Body of pancreas (tissue), 4 donors: ENCODE data around the gene PELO. TPM values are rescaled to one million over a fixed set of nuclear protein-coding genes. Genes with fewer than 3 reads are reported as not detected.

Experiments used
- ATAC-seq: fragments of 150-250 bp; one replicate; pipeline ENCODE4 v1.9.1; 2016
- DNase-seq, 4 donors: peaks; one replicate each; pipeline ENCODE4 v3.0.0-alpha.2; 2019
- H3K27ac ChIP-seq, 4 donors: fragments of 200-600 bp; sonication (generic); 1 replicate in 3 of 4; 2 replicates in 1 of 4; pipeline versions ENCODE4 v1.5.1 to v1.6.1; 2016 to 2019; ENCODE audit warnings: mild to moderate bottlenecking in 1 of 4, mixed read lengths in 1 of 4, moderate library complexity in 1 of 4
- H3K27me3 ChIP-seq, 2 donors: fragments of 200-600 bp; sonication (generic); one replicate each; pipeline ENCODE4 v1.6.0; 2016; ENCODE audit warnings: mild to moderate bottlenecking in 1 of 2
- H3K36me3 ChIP-seq, 2 donors: fragments of 200-600 bp; sonication (generic); replicated peaks in 1 of 2; 2 replicates each; pipeline ENCODE4 v1.5.1; 2016; ENCODE audit warnings: low read depth in 2 of 2; ENCODE audit not compliant: insufficient read depth in 1 of 2
- H3K4me1 ChIP-seq: fragments of 200-600 bp; sonication (generic); one replicate; pipeline ENCODE4 v1.6.0; 2016
- H3K4me3 ChIP-seq, 2 donors: fragments of 200-600 bp; sonication (generic); 1 replicate in 1 of 2; 2 replicates in 1 of 2; pipeline ENCODE4 v1.5.1; 2016 to 2019
- H3K9me3 ChIP-seq, 3 donors: fragments of 200-600 bp; sonication (generic); 1 replicate in 2 of 3; 2 replicates in 1 of 3; pipeline ENCODE4 v1.5.1; 2016
- POLR2A ChIP-seq, 3 donors: fragments of 450-650 bp; IDR thresholded peaks; one replicate each; pipeline ENCODE4 v1.6.1; 2016; ENCODE audit warnings: antibody characterized with exemption in 3 of 3, mild to moderate bottlenecking in 2 of 3
- WGBS, 2 donors: methylation state at CpG; one replicate each; pipeline ENCODE4 v1.1.5; 2017; 5-methylcytosine and 5-hydroxymethylcytosine counted together
- intact Hi-C: fragments of 100-400 bp; cut with DNase I; formaldehyde crosslinking; loops from one replicate; pipeline ENCODE4 v1.15.1; 2023
- total RNA-seq, 2 donors: library from RNA; depleted of rRNA; stranded (reverse); fragments of >200 nt; gene quantifications; one replicate each; pipeline ENCODE4 v1.1.0, GENCODE V29; 2016
- TF ChIP-seq, protein P1 (sequence below), 7 experiments: fragments of 450-650 bp in 4 of 7; fragments of 200-600 bp in 3 of 7; sonication (generic) in 3 of 7; IDR thresholded peaks; one replicate each; pipeline ENCODE4 v1.5.1; 2016 to 2019; ENCODE audit warnings: antibody characterized with exemption in 7 of 7

PELO gene
- total RNA-seq, 2 donors from 2014 or later: 3.6 to 8.3 TPM

- H3K9me3 ChIP-seq: no peaks in the 10 kb centered on the region
- H3K27me3 ChIP-seq: no peaks in the 10 kb centered on the region
- DNase-seq (no peak), ATAC-seq (no peak)
- H3K36me3 ChIP-seq: no peaks in the 10 kb centered on the region
- peaks cover 8% of the 10 kb centered on the region for H3K4me1 ChIP-seq
- no peak overlapping the region for H3K27ac ChIP-seq
- H3K4me3 ChIP-seq: no peak overlapping the region
- intact Hi-C loops: no loop called here
- TF ChIP-seq, protein P1, sequence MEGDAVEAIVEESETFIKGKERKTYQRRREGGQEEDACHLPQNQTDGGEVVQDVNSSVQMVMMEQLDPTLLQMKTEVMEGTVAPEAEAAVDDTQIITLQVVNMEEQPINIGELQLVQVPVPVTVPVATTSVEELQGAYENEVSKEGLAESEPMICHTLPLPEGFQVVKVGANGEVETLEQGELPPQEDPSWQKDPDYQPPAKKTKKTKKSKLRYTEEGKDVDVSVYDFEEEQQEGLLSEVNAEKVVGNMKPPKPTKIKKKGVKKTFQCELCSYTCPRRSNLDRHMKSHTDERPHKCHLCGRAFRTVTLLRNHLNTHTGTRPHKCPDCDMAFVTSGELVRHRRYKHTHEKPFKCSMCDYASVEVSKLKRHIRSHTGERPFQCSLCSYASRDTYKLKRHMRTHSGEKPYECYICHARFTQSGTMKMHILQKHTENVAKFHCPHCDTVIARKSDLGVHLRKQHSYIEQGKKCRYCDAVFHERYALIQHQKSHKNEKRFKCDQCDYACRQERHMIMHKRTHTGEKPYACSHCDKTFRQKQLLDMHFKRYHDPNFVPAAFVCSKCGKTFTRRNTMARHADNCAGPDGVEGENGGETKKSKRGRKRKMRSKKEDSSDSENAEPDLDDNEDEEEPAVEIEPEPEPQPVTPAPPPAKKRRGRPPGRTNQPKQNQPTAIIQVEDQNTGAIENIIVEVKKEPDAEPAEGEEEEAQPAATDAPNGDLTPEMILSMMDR (IDR thresholded peaks at IDR 0.05): no peak
- no peak for TF ChIP-seq POLR2A (IDR thresholded peaks at IDR 0.05)
Measured at GRCh38 chr5:52807723-52808122, 20.0 kb downstream of the PELO start.

- intact Hi-C loops: no loop called here
- H3K27ac ChIP-seq: no peak overlapping the region
- no peak for ATAC-seq
- peaks cover 2% of the 10 kb centered on the region for H3K4me1 ChIP-seq
- no peak for DNase-seq
- no peaks in the 10 kb centered on the region for H3K36me3 ChIP-seq
- TF ChIP-seq, protein P1 (IDR thresholded peaks at IDR 0.05): no peak
- TF ChIP-seq POLR2A (IDR thresholded peaks at IDR 0.05): no peak
- WGBS, 2 donors: 67% methylated on average over 2 of the region's 2 CpGs
- H3K9me3 ChIP-seq: no peaks in the 10 kb centered on the region
- H3K4me3 ChIP-seq: no peak overlapping the region
- H3K27me3 ChIP-seq: no peaks in the 10 kb centered on the region
Measured at GRCh38 chr5:52808316-52808901, 20.7 kb downstream of the PELO start.

GRCh38 chr5:52809884-52810283, 22.2 kb downstream of the PELO start:
- H3K4me1 ChIP-seq: no peaks in the 10 kb centered on the region
- 32 to 62% methylated on average over 1 of the region's 1 CpG for WGBS, 2 donors
- H3K9me3 ChIP-seq: no peaks in the 10 kb centered on the region
- H3K36me3 ChIP-seq: no peaks in the 10 kb centered on the region
- ATAC-seq (no peak), DNase-seq (no peak)
- no peaks in the 10 kb centered on the region for H3K27me3 ChIP-seq
- TF ChIP-seq, protein P1 (IDR thresholded peaks at IDR 0.05): no peak
- TF ChIP-seq POLR2A (IDR thresholded peaks at IDR 0.05): no peak
- no peak overlapping the region for H3K4me3 ChIP-seq
- H3K27ac ChIP-seq: peak overlapping the region in 1 of 4 donors; percentile 25
- intact Hi-C loops: no loop called here

DNA sequence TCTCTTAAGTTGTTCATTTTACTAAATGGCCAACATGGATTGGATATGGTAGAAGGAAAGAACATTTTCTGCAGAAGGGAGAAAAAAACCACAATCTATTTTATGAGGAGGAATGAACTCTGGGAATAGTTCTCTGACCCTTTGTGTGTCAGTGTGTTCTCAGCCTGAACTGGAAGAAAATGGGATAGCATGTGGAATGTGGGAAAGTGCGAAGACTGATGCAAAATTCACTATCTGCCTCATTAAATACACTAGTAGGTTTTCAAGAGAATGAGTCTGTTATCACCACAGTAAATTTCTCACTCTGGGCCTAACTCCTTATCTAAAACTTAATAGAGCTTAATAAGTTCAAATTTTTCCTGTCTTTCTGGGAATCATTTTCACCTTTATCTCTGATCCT, 22.7 kb downstream of the PELO start:
- Histone ChIP-seq H3K36me3 (no peaks in the 10 kb centered on the region), H3K27me3 (no peaks in the 10 kb centered on the region), H3K27ac (peak overlapping the region in 1 of 4 donors; percentile 8), H3K4me1 (no peaks in the 10 kb centered on the region), H3K4me3 (no peak overlapping the region), H3K9me3 (no peaks in the 10 kb centered on the region)
- TF ChIP-seq POLR2A (IDR thresholded peaks at IDR 0.05): no peak
- TF ChIP-seq, protein P1 (IDR thresholded peaks at IDR 0.05): no peak
- no peak for DNase-seq
- intact Hi-C loops: no loop called here
- WGBS, 2 donors: 44 to 100% methylated on average over 1 of the region's 1 CpG
- ATAC-seq: no peak

DNA sequence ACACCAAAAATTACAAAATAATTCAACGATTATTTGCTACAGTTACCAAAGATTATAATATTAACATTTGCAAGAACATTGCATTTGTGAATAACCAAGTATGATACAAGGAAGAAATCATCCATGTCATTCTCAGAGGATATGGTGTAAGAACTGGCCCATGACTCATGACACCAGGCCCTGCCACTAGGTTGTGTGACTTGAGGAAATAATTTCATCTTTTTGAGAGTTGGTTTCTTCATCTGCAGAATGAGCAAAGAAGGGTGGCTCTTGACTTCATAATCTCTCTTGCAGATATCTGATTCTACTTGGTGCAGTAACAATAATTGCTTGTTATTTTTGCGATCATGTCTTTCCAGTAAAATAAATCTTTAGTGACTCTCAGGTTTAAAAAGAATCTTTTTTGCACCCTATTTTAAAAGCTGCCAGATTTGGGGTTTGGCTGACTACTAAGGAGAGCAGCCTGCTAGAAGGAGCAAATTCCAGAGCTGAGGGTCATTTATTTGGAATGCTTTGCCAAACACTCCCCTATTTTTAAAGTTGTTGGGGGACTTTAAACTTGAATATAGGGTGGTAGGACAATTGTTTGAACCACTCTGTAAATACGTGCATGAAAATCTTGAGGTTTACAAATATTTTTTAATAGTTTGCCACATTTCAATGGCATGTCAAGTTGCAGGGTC, 23.5 kb downstream of the PELO start:
- ATAC-seq: no peak
- WGBS, 2 donors: 76 to 80% methylated on average over 3 of the region's 3 CpGs
- Histone ChIP-seq H3K36me3 (no peaks in the 10 kb centered on the region), H3K27ac (no peak overlapping the region), H3K9me3 (no peaks in the 10 kb centered on the region), H3K4me1 (no peaks in the 10 kb centered on the region), H3K27me3 (no peaks in the 10 kb centered on the region), H3K4me3 (no peak overlapping the region)
- intact Hi-C loops: no loop called here
- DNase-seq: peak in 1 of 4 donors; percentile 44
- TF ChIP-seq POLR2A (IDR thresholded peaks at IDR 0.05): no peak
- TF ChIP-seq, protein P1 (IDR thresholded peaks at IDR 0.05): no peak
